Adipocyte (in vitro differentiated cells): ENCODE data around the gene CTRB2.

Source experiments
- DNase-seq: peaks from one replicate; pipeline ENCODE4 v3.0.0-alpha.2; 2015; ENCODE audit warnings: low read depth
- H3K27me3 ChIP-seq: replicated peaks from 2 replicates; pipeline ENCODE4 v1.7.0; 2013; ENCODE audit warnings: mild to moderate bottlenecking, low read length, moderate library complexity; ENCODE audit not compliant: control insufficient read depth, insufficient read depth
- H3K36me3 ChIP-seq: 2 replicates; pipeline ENCODE4 v1.7.0; 2013; ENCODE audit warnings: low read length, mild to moderate bottlenecking, moderate library complexity; ENCODE audit not compliant: control insufficient read depth, insufficient read depth, severe bottlenecking
- H3K4me1 ChIP-seq: 2 replicates; pipeline ENCODE4 v1.7.0; 2013; ENCODE audit warnings: mild to moderate bottlenecking, low read length, moderate library complexity; ENCODE audit not compliant: control insufficient read depth, insufficient read depth
- H3K4me3 ChIP-seq: 2 replicates; pipeline ENCODE4 v1.7.0; 2013; ENCODE audit warnings: mild to moderate bottlenecking, low read length, moderate library complexity
- H3K9ac ChIP-seq: 2 replicates; pipeline ENCODE4 v1.7.0; 2013; ENCODE audit warnings: mild to moderate bottlenecking, low read length, moderate library complexity
- H3K9me3 ChIP-seq: 2 replicates; pipeline ENCODE4 v1.7.0; 2013; ENCODE audit warnings: mild to moderate bottlenecking, low read length, moderate library complexity; ENCODE audit not compliant: control insufficient read depth

CTRB2 gene

DNA sequence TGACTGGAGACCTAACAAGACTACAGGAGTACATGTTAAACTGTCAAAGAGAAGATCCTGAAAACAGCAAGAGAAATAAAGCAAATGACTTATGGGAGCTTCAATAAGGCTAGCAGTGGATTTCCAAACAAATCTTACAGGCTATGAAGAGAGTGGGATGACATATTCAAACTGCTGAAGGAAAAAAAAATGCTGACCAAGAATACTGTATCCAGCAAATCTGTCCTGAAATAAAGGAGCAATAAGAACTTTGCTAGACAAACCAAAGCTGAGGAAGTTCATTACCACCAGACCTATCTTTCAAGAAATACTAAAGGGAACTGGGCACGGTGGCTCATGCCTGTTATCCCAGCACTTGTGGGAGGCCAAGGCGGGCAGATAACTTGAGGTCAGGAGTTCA lies 30.0 kb downstream of the CTRB2 start:
- DNase-seq: no peak
- no peak overlapping the region for H3K9ac ChIP-seq
- no peaks in the 10 kb centered on the region for H3K27me3 ChIP-seq
- no peak overlapping the region for H3K4me3 ChIP-seq
- H3K4me1 ChIP-seq: no peaks in the 10 kb centered on the region
- H3K9me3 ChIP-seq: peaks cover 74% of the 10 kb centered on the region
- no peaks in the 10 kb centered on the region for H3K36me3 ChIP-seq

DNA sequence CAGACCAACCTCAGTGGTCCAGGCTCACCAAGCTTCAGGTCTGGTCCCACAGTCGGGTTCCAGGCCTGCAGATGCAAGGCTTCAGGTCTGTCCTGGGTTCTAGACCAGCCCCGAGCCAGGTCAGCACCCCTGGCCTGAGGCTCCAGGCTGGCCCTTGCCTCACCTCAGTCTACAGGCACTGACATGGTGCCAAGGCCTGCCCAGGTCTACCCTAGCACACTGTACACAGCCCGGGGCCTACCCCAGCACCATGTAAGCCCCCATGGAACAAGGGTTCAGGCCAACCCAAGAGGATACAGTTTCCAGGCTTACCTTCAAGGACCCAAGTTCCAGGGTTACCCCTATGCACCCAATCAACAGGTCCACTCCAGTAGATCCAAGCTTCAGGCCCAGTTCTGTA lies 31.9 kb downstream of the CTRB2 start:
- H3K4me1 ChIP-seq: no peaks in the 10 kb centered on the region
- peak overlapping the region; percentile 37 for H3K4me3 ChIP-seq
- no peak for DNase-seq
- no peaks in the 10 kb centered on the region for H3K27me3 ChIP-seq
- H3K36me3 ChIP-seq: peaks cover 16% of the 10 kb centered on the region
- no peak overlapping the region for H3K9ac ChIP-seq
- peaks cover 83% of the 10 kb centered on the region for H3K9me3 ChIP-seq

DNA sequence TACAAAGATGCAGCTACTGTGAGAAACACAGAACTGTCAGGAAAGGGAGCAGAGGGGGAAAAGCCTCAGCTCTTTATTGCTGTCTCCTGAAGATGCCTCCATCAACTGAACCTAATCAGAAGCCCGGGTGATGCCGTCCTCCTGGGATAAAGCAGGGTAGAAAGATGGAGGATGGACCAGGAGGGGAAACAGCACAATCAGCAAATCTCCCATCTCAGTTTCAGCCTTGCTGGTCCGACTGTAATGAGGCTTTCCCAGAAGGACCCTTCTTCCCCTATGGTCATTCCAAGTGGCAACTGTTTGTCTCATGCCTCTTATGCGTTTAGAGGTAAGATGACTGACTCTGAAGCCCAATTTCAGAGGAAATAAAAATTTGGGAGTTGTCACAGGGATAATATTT lies 34.4 kb downstream of the CTRB2 start:
- no peak overlapping the region for H3K9ac ChIP-seq
- no peaks in the 10 kb centered on the region for H3K4me1 ChIP-seq
- peaks cover 95% of the 10 kb centered on the region for H3K9me3 ChIP-seq
- peak overlapping the region; percentile 51 for H3K4me3 ChIP-seq
- H3K27me3 ChIP-seq: no peaks in the 10 kb centered on the region
- peaks cover 41% of the 10 kb centered on the region for H3K36me3 ChIP-seq
- DNase-seq: no peak

DNA sequence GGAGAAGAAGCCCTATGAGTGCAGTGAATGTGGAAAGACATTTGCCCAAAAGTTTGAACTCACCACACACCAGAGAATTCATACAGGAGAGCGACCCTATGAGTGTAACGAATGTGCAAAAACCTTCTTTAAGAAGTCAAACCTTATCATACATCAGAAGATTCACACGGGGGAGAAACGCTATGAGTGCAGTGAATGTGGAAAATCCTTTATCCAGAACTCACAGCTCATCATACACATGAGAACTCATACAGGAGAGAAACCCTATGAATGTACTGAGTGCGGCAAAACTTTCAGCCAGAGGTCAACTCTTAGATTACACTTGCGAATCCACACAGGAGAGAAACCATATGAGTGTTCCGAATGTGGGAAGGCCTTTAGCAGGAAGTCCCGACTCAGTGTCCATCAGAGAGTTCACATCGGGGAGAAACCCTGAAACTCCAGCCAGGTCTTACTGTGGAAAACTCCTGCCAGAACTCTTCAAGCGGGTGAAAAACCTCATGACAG lies 37.0 kb downstream of the CTRB2 start:
- DNase-seq: no peak
- Histone ChIP-seq H3K9me3 (peaks cover 99% of the 10 kb centered on the region), H3K4me3 (peak overlapping the region; percentile 51), H3K27me3 (no peaks in the 10 kb centered on the region), H3K9ac (no peak overlapping the region), H3K36me3 (peaks cover 53% of the 10 kb centered on the region), H3K4me1 (no peaks in the 10 kb centered on the region)

DNA sequence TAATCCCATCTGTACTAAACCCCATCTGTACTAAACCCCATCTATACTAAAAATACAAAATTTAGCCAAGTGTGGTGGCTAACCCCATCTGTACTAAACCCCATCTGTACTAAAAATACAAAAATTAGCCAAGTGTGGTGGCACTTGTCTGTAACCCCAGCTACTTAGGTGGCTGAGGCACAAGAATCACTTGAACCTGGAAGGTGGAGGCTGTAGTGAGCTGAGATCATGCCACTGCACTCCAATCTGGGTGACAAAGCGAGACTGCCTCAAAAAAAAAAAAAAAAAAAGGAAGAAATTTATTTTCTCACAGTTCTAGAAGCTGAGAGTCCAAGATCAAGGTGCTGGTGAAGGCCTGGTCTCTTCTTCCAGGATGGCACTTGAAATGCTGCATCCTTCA lies 46.6 kb downstream of the CTRB2 start:
- Histone ChIP-seq H3K9ac (no peak overlapping the region), H3K36me3 (peaks cover 16% of the 10 kb centered on the region), H3K4me3 (no peak overlapping the region), H3K9me3 (peaks cover 28% of the 10 kb centered on the region), H3K27me3 (no peaks in the 10 kb centered on the region), H3K4me1 (no peaks in the 10 kb centered on the region)
- DNase-seq: no peak
